OCI-LY7 (cell line): ENCODE measurements around the gene SNAI3.

Experiments
- EZH2phosphoT487 ChIP-seq: fragments of 200-600 bp; sonication (generic); IDR thresholded peaks from 2 replicates; pipeline ENCODE4 v1.6.1; 2018; ENCODE audit warnings: low read depth, borderline replicate concordance, mild to moderate bottlenecking, mixed run types, antibody characterized with exemption, low read length, moderate library complexity, mixed read lengths
- TF ChIP-seq, protein P1 (sequence below): fragments of 200-600 bp; sonication (generic); conservative IDR thresholded peaks from 2 replicates; pipeline ENCODE4 v1.5.1; 2014; ENCODE audit warnings: mild to moderate bottlenecking, antibody characterized with exemption, low read length, moderate library complexity, mixed read lengths

DNA sequence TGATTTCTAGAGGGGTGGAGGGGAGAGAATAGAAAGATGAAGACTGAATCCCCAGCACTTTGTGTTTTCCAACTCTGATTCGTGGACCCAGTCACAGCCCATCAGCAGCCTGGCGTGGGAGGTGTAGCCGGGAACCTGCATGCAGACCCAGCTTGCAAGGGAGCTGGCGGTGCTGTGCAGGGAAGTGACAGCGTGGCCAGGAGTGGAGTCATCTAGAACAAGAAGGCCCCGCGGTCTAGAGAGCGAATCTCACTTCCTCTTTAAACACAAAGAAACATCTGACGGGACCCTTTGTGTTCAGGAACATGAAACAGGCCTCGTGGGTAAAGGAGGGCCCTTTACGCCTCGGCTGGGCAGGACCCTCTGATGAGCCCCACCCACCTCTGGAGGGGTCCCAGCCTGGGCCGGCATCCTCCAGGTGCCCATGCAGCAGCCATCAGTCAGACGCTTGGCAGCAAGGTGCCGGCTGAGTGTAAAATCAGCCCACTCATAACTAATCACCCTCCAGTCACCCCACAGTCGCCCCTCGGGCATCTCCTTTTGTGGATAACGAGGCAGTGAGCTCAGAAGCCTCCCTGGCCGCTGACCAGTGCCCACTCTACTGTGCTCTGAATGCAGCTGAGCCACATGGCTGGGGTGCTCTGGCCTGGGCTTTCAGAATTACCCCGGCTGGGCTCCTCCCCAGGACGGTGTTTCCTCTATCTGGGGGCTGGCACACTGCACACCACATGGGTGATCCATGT, 4.4 kb downstream of the SNAI3 start:
- TF ChIP-seq, protein P1, sequence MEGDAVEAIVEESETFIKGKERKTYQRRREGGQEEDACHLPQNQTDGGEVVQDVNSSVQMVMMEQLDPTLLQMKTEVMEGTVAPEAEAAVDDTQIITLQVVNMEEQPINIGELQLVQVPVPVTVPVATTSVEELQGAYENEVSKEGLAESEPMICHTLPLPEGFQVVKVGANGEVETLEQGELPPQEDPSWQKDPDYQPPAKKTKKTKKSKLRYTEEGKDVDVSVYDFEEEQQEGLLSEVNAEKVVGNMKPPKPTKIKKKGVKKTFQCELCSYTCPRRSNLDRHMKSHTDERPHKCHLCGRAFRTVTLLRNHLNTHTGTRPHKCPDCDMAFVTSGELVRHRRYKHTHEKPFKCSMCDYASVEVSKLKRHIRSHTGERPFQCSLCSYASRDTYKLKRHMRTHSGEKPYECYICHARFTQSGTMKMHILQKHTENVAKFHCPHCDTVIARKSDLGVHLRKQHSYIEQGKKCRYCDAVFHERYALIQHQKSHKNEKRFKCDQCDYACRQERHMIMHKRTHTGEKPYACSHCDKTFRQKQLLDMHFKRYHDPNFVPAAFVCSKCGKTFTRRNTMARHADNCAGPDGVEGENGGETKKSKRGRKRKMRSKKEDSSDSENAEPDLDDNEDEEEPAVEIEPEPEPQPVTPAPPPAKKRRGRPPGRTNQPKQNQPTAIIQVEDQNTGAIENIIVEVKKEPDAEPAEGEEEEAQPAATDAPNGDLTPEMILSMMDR, result no peak
- no peak for TF ChIP-seq EZH2phosphoT487
